Aorta (tissue), 5 donors: ENCODE data around the gene FZD8. TPM values are rescaled to one million over a fixed set of nuclear protein-coding genes. Genes with fewer than 3 reads are reported as not detected.

ENCODE experiments used
- ATAC-seq: fragments of 200-7000 bp; cut with Tn5 transposase; one replicate; pipeline ENCODE4 v1.9.1; 2022; ENCODE audit warnings: moderate library complexity; ENCODE audit not compliant: low FRiP score
- DNase-seq, 2 donors: peaks; one replicate each; pipeline ENCODE4 v3.0.0-alpha.2; 2020
- H3K27ac ChIP-seq, 2 donors: one replicate each; pipeline ENCODE4 v1.5.1; 2013; ENCODE audit warnings: low read length in 2 of 2, mild to moderate bottlenecking in 2 of 2, moderate library complexity in 2 of 2, control low read depth in 1 of 2, inconsistent platforms in 1 of 2, low read depth in 1 of 2
- H3K27me3 ChIP-seq, 2 donors: one replicate each; pipeline ENCODE4 v1.6.1; 2013; ENCODE audit warnings: control low read depth in 1 of 2, low read length in 1 of 2, mild to moderate bottlenecking in 1 of 2, moderate library complexity in 1 of 2; ENCODE audit not compliant: insufficient read depth in 2 of 2, control insufficient read depth in 1 of 2
- H3K36me3 ChIP-seq, 2 donors: one replicate each; pipeline ENCODE4 v1.6.1; 2013; ENCODE audit warnings: control low read depth in 1 of 2, low read length in 1 of 2, mild to moderate bottlenecking in 1 of 2; ENCODE audit not compliant: insufficient read depth in 2 of 2, control insufficient read depth in 1 of 2
- H3K4me1 ChIP-seq, 2 donors: one replicate each; pipeline ENCODE4 v1.6.1; 2013; ENCODE audit warnings: low read length in 2 of 2, control low read depth in 1 of 2, mild to moderate bottlenecking in 1 of 2, moderate library complexity in 1 of 2; ENCODE audit not compliant: insufficient read depth in 2 of 2, control insufficient read depth in 1 of 2
- H3K4me3 ChIP-seq, 2 donors: one replicate each; pipeline ENCODE4 v1.5.1; 2013; ENCODE audit warnings: low read length in 2 of 2, control low read depth in 1 of 2, mild to moderate bottlenecking in 1 of 2
- H3K9me3 ChIP-seq: one replicate; pipeline ENCODE4 v1.6.1; 2013; ENCODE audit warnings: mild to moderate bottlenecking, low read length; ENCODE audit not compliant: control insufficient read depth
- WGBS, 2 donors: extraction: QIAGEN DNeasy Blood & Tissue Kit; methylation state at CpG; one replicate each; pipeline ENCODE4 v1.1.7; 2013; 5-methylcytosine and 5-hydroxymethylcytosine counted together
- intact Hi-C, 2 donors: fragments of 100-400 bp; cut with DNase I; formaldehyde crosslinking; loops; one replicate each; pipeline versions ENCODE4 v1.14.2 to v1.15.0; 2022
- polyA plus RNA-seq, 2 donors: library from polyadenylated mRNA; stranded (reverse); fragments of 200-250 nt; gene quantifications; one replicate each; pipeline ENCODE4 v1.2.3, GENCODE V29; 2013
- total RNA-seq, 2 donors: library from RNA; stranded (reverse); fragmentation: NEBNext Ultra II Directional; extraction: Animal tissue kit (Norgen Biotek cat#: 25700); gene quantifications; one replicate each; pipeline ENCODE4 v1.2.1, GENCODE V29; 2021
- donor health status: healthy with polysubstance abuse.
- donor health status: Bipolar disorder and iron deficiency.
- donor health status: DM: no; HTN: no; CAD: no.
- donor health status: DM: no; HTN: no; CAD: no.
- donor health status: DM: yes; HTN: yes; CAD: no.

The FZD8 gene
- total and polyA plus RNA-seq, 4 donors = 0.50 to 28.6 (median 8.7) TPM

DNA sequence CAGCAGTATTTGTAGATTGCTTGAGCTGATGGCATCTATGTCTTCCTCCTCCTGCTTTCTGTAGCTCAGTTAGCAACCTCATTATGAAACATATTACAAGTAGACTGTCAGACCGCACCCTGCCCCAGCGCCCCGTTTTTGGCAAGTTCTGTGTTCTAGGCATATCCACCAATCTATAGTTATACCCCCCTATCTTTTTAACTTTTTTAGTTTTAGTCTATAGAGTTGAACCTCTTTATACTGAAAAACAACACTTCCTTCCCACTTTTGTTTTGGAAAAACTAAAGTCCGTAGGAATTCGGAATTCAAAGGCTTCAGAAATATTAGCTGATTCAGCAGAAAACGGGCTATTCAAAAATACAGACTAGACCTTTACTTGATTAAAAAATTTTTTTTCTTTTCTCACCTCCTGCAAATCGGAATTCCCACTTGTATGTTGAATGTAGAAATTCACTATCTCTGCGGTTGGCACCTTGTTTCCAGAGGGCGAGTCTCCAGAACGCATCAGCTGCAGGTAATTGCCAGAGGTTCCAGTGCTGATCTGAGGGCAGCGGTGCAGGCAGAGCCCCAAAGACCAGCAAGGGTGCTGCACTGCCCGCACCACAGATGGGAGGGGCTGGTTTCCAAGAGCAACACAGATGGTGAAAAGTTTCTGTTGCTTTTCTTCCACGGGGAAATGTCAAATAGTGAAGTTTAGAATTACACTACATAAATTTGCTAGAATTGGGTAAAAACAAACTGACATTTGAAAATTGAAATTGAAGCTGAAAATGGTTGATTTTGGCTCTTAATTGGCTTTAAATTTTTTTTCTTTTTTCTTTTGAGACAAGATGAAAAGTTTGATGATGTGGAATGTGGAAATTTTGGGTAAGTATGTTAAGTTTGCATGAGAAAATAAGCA lies 2.2 kb upstream of the FZD8 start:
- peak; percentile 52 to 70 for DNase-seq
- H3K4me3 ChIP-seq = peak overlapping the region; percentile 42 to 79
- intact Hi-C loops = loop anchor here (5.0 to 10.0 kb wide), 4 partner anchors 531 to 863 kb away; no protein-coding TSS in a partner anchor
- peak overlapping the region in 1 of 2 donors; percentile 2 for H3K27ac ChIP-seq
- no peaks in the 10 kb centered on the region for H3K36me3 ChIP-seq
- H3K9me3 ChIP-seq = peaks cover 3% of the 10 kb centered on the region
- no peak for ATAC-seq
- H3K27me3 ChIP-seq = no peaks in the 10 kb centered on the region
- H3K4me1 ChIP-seq = no peaks in the 10 kb centered on the region
- WGBS, 2 donors = 2 to 3% methylated on average over 13 of the region's 13 CpGs

DNA sequence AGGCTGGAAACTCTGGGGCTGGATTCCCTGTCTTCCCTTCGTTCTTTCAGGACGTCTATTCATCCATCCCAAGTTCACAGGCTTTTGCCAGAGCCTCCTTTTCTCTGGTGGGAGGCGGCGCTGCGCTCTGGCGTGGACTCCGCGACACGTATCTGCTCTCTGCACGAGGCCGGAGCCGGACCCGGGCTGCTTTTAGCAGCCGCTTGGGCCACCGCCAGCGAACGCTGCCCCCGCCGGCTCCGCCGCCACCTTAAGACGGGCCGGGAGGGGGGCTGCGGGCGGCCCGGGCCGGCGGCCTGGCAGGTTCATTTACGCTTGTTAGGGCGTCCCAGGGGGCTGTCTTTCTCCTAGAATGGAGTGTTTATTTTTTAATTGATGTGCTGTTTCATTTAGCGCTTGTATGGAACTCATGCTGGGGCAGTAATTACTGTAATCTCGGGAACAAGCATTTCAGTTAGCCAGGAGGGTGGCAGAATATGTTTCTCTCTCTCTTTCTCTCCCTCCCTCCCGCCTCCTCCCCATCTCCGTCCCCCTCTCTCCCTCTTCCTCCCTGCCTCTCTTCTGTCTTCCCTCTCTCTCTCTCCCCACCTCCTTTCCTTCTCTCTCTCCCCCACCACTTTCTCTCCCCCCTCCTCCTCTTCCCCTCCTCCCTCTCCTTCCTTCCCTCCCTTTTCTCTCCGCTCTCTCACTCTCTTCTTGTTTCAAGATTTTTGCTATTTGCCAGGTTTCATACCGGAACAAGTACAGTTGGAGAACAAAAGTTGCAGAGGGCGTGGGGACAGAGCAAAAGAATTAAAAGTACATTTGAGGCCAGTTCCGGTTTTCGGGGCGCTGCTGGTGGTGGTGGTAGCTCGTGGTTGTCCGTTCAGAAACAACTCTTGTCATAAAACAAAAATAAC lies 1.3 kb upstream of the FZD8 start:
- H3K36me3 ChIP-seq = no peaks in the 10 kb centered on the region
- H3K27me3 ChIP-seq = no peaks in the 10 kb centered on the region
- 0 to 1% methylated on average over 42 of the region's 42 CpGs for WGBS, 2 donors
- intact Hi-C loops = loop anchor here (5.0 to 10.0 kb wide), 4 partner anchors 531 to 864 kb away; no protein-coding TSS in a partner anchor
- H3K4me3 ChIP-seq = peak overlapping the region; percentile 42 to 79
- DNase-seq (peak; percentile 89 to 93), ATAC-seq (peak; percentile 73)
- H3K9me3 ChIP-seq = peaks cover 3% of the 10 kb centered on the region
- H3K4me1 ChIP-seq = no peaks in the 10 kb centered on the region
- H3K27ac ChIP-seq = peak overlapping the region in 1 of 2 donors; percentile 2

DNA sequence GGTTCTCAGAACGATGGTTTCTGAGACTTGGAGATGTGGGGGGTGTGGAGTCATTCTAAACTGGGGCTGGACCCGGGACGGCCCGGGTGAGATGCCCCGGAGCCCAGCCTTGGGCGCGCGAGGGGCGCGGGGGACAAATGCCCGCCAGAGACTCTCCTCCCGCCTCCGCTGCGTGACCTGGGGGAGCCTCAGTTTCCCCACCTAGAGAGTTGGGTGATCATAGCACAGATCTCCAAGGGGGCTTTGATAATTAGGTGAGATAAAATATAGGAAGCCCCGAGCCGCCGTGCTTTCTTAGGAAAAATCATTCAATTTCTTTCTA lies 658 bp upstream of the FZD8 start:
- DNase-seq (no peak), ATAC-seq (peak; percentile 5)
- peaks cover 3% of the 10 kb centered on the region for H3K9me3 ChIP-seq

DNA sequence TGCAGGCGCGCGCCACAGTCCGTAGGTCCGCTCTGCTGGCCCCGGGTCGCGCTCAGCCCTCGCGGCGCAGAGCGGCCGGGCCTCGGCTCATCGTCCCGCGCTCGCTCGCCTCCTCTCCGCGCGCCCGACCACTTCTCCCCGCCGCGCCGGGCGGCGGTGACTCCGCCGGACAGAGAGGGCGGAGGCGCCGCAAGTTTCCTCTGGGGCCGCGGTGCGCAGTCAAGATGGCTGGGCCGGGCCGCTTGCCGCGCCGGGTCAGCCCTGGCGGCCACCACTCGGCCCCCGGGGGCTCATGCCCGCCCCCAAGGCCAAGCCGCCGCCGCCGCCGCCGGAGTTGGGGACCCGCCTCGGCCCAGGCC lies 441 bp downstream of the FZD8 start:
- DNase-seq = no peak
- peak; percentile 6 for ATAC-seq
- Histone ChIP-seq H3K4me3 (peak overlapping the region; percentile 59 to 79), H3K4me1 (no peaks in the 10 kb centered on the region), H3K36me3 (no peaks in the 10 kb centered on the region), H3K27ac (peak overlapping the region; percentile 66 to 78), H3K9me3 (no peaks in the 10 kb centered on the region), H3K27me3 (no peaks in the 10 kb centered on the region)
- 0% methylated on average over 12 to 54 of the region's 54 CpGs for WGBS, 2 donors
- intact Hi-C loops = loop anchor here (5.0 to 10.0 kb wide), 4 partner anchors 533 to 866 kb away; no protein-coding TSS in a partner anchor

More for the DNA sequence above, 658 bp upstream of the FZD8 start:
- Histone ChIP-seq H3K4me1 (no peaks in the 10 kb centered on the region), H3K4me3 (peak overlapping the region; percentile 1 to 79), H3K27ac (no peak overlapping the region), H3K36me3 (no peaks in the 10 kb centered on the region), H3K27me3 (no peaks in the 10 kb centered on the region)
- 0 to 1% methylated on average over 17 of the region's 17 CpGs for WGBS, 2 donors
- intact Hi-C loops = loop anchor here (5.0 to 10.0 kb wide), 4 partner anchors 532 to 865 kb away; no protein-coding TSS in a partner anchor

DNA sequence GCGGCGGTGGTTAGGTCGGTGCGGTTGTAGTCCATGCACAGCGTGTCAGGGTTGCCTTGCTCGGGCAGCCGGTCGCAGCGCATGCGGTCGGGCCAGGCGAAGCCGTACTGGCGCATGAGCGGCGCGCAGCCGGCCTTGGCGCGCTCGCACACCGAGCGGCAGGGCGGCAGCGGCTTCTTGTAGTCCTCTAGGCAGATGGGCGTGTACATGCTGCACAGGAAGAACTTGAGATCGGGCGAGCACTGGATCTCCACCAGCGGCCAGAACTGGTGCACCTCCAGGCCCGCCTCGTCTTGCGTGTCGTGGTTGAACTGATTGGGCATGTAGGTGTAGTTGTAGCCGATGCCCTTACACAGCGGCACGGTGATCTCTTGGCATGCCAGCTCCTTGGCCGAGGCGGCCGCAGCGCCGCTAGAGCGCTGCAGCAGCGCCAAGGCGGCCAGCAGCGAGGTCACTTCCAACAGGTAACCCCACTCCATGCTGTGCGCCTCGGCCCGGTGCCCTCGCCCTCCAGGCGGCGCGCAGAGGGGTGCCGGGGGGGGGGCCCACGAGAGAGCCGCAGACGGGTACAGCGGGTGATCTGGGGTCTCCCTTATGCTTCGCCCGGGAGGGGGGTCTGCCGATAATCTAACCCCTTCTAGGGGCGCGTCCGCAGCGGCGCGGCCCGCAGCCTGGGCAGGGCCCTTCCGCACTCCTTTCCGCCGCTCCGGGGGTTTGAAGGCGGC lies 983 bp downstream of the FZD8 start:
- WGBS, 2 donors = 1% methylated on average over 58 to 72 of the region's 72 CpGs
- Histone ChIP-seq H3K4me3 (peak overlapping the region; percentile 59 to 79), H3K27me3 (no peaks in the 10 kb centered on the region), H3K27ac (peak overlapping the region in 1 of 2 donors; percentile 66), H3K9me3 (no peaks in the 10 kb centered on the region), H3K4me1 (no peaks in the 10 kb centered on the region), H3K36me3 (no peaks in the 10 kb centered on the region)
- intact Hi-C loops = loop anchor here (5.0 to 10.0 kb wide), 4 partner anchors 534 to 866 kb away; no protein-coding TSS in a partner anchor
- ATAC-seq = peak; percentile 51
- peak; percentile 72 to 89 for DNase-seq

DNA sequence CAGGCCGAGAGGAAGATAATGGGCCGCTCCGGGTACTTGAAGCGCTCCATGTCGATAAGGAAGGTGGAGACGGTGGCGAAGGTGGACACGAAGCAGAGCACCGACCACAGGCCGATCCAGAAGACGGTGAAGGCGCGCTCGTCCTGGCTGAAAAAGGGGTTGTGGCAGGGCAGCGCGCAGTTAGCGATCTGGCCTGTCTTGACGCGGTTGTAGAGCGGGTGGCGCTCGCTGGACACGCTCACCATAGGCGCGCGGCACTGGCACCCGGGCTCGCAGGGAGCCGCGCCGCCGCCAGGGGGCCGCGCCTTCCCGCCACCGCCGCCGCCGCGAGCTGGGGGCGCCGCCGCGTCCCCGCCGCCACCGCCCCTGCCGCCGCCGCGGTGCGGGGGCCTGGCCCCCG lies 1.6 kb downstream of the FZD8 start:
- H3K4me3 ChIP-seq = peak overlapping the region; percentile 59 to 79
- WGBS, 2 donors = 0 to 1% methylated on average over 48 to 53 of the region's 53 CpGs
- no peaks in the 10 kb centered on the region for H3K36me3 ChIP-seq
- no peaks in the 10 kb centered on the region for H3K4me1 ChIP-seq
- no peak overlapping the region for H3K27ac ChIP-seq
- H3K9me3 ChIP-seq = no peaks in the 10 kb centered on the region
- intact Hi-C loops = loop anchor here (5.0 to 10.0 kb wide), 4 partner anchors 534 to 867 kb away; no protein-coding TSS in a partner anchor
- H3K27me3 ChIP-seq = no peaks in the 10 kb centered on the region
- peak; percentile 37 for ATAC-seq
- DNase-seq = peak; percentile 74 to 89

DNA sequence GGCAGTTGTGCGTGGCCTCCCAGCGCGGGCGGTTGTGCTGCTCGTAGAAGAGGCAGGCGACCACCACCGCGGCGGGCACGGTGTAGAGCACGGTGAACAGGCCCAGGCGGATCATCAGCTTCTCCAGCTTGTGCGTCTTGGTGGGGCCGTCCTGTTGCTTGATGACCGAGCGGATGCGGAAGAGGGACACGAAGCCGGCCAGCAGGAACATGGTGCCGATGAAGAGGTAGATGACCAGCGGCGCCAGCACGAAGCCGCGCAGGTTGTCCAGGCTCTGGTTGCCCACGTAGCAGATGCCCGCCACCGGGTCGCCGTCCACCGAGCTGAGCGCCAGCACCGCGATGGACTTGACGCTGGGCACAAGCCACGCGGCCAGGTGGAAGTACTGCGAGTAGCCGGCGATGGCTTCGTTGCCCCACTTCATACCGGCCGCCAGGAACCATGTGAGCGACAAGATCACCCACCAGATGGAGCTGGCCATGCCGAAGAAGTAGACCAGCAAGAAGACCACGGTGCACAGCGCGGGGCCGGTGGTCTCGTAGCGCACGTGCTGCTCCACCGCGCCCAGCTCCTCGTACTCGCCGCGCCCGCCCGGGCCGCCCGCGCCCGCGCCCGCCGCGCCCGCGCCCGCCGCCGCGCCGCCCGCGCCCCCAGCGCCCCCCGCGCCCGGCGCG lies 2.2 kb downstream of the FZD8 start:
- WGBS, 2 donors = 1 to 2% methylated on average over 78 to 83 of the region's 83 CpGs
- intact Hi-C loops = loop anchor here (5.0 to 10.0 kb wide), 5 partner anchors 535 to 1235 kb away; no protein-coding TSS in a partner anchor
- H3K36me3 ChIP-seq = no peaks in the 10 kb centered on the region
- no peak for ATAC-seq
- DNase-seq = peak; percentile 60 to 80
- no peak overlapping the region for H3K27ac ChIP-seq
- H3K9me3 ChIP-seq = no peaks in the 10 kb centered on the region
- H3K27me3 ChIP-seq = no peaks in the 10 kb centered on the region
- peak overlapping the region; percentile 19 to 79 for H3K4me3 ChIP-seq
- H3K4me1 ChIP-seq = no peaks in the 10 kb centered on the region
